Measurements from ENCODE around the gene MYOM3. TPM values are rescaled to one million over a fixed set of nuclear protein-coding genes. Genes with fewer than 3 reads are reported as not detected.
A peak's percentile ranks its signal among the peaks of the same experiment; 100 is the strongest.

MYOM3 gene
- total RNA-seq, 2 donors from 2014 or later = 0.11 to 0.15 TPM

- Histone ChIP-seq H3K4me3 (ENCODE audit: low read length) (no peak overlapping the region), H3K36me3 (ENCODE audit: control insufficient read depth, insufficient read depth, low read length) (no peaks in the 10 kb centered on the region), H3K4me1 (ENCODE audit: control insufficient read depth, insufficient read depth, low read length) (no peaks in the 10 kb centered on the region), H3K9me3 (ENCODE audit: control insufficient read depth, low read length) (no peaks in the 10 kb centered on the region), H3K27me3 (ENCODE audit: control insufficient read depth, insufficient read depth, low read length, poor library complexity, severe bottlenecking) (peaks cover 11% of the 10 kb centered on the region), H3K27ac (ENCODE audit: low read depth, low read length) (no peak overlapping the region), H3K9ac (ENCODE audit: extremely low read depth, low read length, poor library complexity, severe bottlenecking) (no peak overlapping the region)
- WGBS, 2 experiments (ENCODE audit: insufficient coverage in 1 of 2, insufficient read length in 1 of 2) = 91 to 95% methylated on average over 12 to 22 of the region's 22 CpGs
- DNase-seq = no peak
- no peaks in the 10 kb centered on the region for H3K9me3 Mint-ChIP-seq
- H3K4me1 Mint-ChIP-seq = peaks cover 15% of the 10 kb centered on the region
- no peaks in the 10 kb centered on the region for H3K27me3 Mint-ChIP-seq (ENCODE audit: insufficient read depth)
- H3K4me3 Mint-ChIP-seq = no peak overlapping the region
- no peaks in the 10 kb centered on the region for H3K36me3 Mint-ChIP-seq (ENCODE audit: low read depth)
- TF ChIP-seq CTCF (conservative IDR thresholded peaks at IDR 0.05) = no peak
- H3K27ac Mint-ChIP-seq = no peak overlapping the region
Observed at GRCh38 chr1:24108334-24109165, 3.4 kb downstream of the MYOM3 start.

- no peaks in the 10 kb centered on the region for H3K36me3 ChIP-seq (ENCODE audit: control insufficient read depth, insufficient read depth, low read length)
- peaks cover 9% of the 10 kb centered on the region for H3K27me3 ChIP-seq (ENCODE audit: control insufficient read depth, insufficient read depth, low read length, poor library complexity, severe bottlenecking)
- H3K27me3 Mint-ChIP-seq (ENCODE audit: insufficient read depth) = no peaks in the 10 kb centered on the region
- H3K9me3 Mint-ChIP-seq = no peaks in the 10 kb centered on the region
- DNase-seq = no peak
- H3K4me1 ChIP-seq (ENCODE audit: control insufficient read depth, insufficient read depth, low read length) = no peaks in the 10 kb centered on the region
- H3K9ac ChIP-seq (ENCODE audit: extremely low read depth, low read length, poor library complexity, severe bottlenecking) = no peak overlapping the region
- H3K27ac Mint-ChIP-seq = peak overlapping the region; percentile 68
- no peak for TF ChIP-seq CTCF (conservative IDR thresholded peaks at IDR 0.05)
- H3K9me3 ChIP-seq (ENCODE audit: control insufficient read depth, low read length) = no peaks in the 10 kb centered on the region
- H3K4me3 Mint-ChIP-seq = no peak overlapping the region
- no peaks in the 10 kb centered on the region for H3K36me3 Mint-ChIP-seq (ENCODE audit: low read depth)
- no peak overlapping the region for H3K4me3 ChIP-seq (ENCODE audit: low read length)
- no peak overlapping the region for H3K27ac ChIP-seq (ENCODE audit: low read depth, low read length)
- 82 to 88% methylated on average over 3 to 18 of the region's 18 CpGs for WGBS, 2 experiments (ENCODE audit: insufficient coverage in 1 of 2, insufficient read length in 1 of 2)
- peaks cover 19% of the 10 kb centered on the region for H3K4me1 Mint-ChIP-seq
Observed at GRCh38 chr1:24107462-24108138, 4.3 kb downstream of the MYOM3 start.

GRCh38 chr1:24105368-24106160, 6.4 kb downstream of the MYOM3 start:
- no peaks in the 10 kb centered on the region for H3K4me1 ChIP-seq (ENCODE audit: control insufficient read depth, insufficient read depth, low read length)
- Mint-ChIP-seq H3K36me3 (ENCODE audit: low read depth) (no peaks in the 10 kb centered on the region), H3K27ac (no peak overlapping the region), H3K27me3 (ENCODE audit: insufficient read depth) (no peaks in the 10 kb centered on the region), H3K4me3 (no peak overlapping the region), H3K4me1 (peaks cover 17% of the 10 kb centered on the region), H3K9me3 (no peaks in the 10 kb centered on the region)
- H3K4me3 ChIP-seq (ENCODE audit: low read length) = no peak overlapping the region
- no peaks in the 10 kb centered on the region for H3K9me3 ChIP-seq (ENCODE audit: control insufficient read depth, low read length)
- WGBS, 2 experiments (ENCODE audit: insufficient coverage in 1 of 2, insufficient read length in 1 of 2) = 89 to 93% methylated on average over 13 to 19 of the region's 19 CpGs
- H3K27ac ChIP-seq (ENCODE audit: low read depth, low read length) = no peak overlapping the region
- H3K27me3 ChIP-seq (ENCODE audit: control insufficient read depth, insufficient read depth, low read length, poor library complexity, severe bottlenecking) = no peaks in the 10 kb centered on the region
- H3K9ac ChIP-seq (ENCODE audit: extremely low read depth, low read length, poor library complexity, severe bottlenecking) = no peak overlapping the region
- no peaks in the 10 kb centered on the region for H3K36me3 ChIP-seq (ENCODE audit: control insufficient read depth, insufficient read depth, low read length)
- no peak for DNase-seq
- no peak for TF ChIP-seq CTCF (conservative IDR thresholded peaks at IDR 0.05)

Data from endodermal cell (in vitro differentiated cells).